SU-DHL-6 (cell line): ENCODE measurements around the gene DYNLRB1.

Source experiments
- H2AFZ ChIP-seq: fragments of 200-600 bp; sonication (generic); 2 replicates; pipeline ENCODE4 v1.6.1; 2014; ENCODE audit warnings: low read depth, mild to moderate bottlenecking, moderate library complexity, mixed read lengths, antibody characterized with exemption, low read length; ENCODE audit not compliant: severe bottlenecking
- H3F3A ChIP-seq: fragments of 200-600 bp; shearing (Covaris generic); 2 replicates; pipeline ENCODE4 v1.6.0; 2016; ENCODE audit warnings: antibody characterized with exemption, mild to moderate bottlenecking; ENCODE audit not compliant: insufficient read depth
- H3K27ac ChIP-seq: fragments of 200-600 bp; sonication (generic); 2 replicates; pipeline ENCODE4 v1.5.1; 2016; ENCODE audit warnings: low read depth, mild to moderate bottlenecking, low read length, moderate library complexity, mixed read lengths
- H3K27me3 ChIP-seq: fragments of 200-600 bp; sonication (generic), shearing (Covaris generic); 2 replicates; pipeline ENCODE4 v1.6.0; 2014; ENCODE audit warnings: mild to moderate bottlenecking, low read length
- H3K36me3 ChIP-seq: fragments of 200-600 bp; sonication (generic); 2 replicates; pipeline ENCODE4 v1.6.1; 2014; ENCODE audit warnings: mild to moderate bottlenecking, low read length, mixed read lengths
- H3K4me2 ChIP-seq: fragments of 300-600, 200-600 bp; shearing (Covaris generic), sonication (generic); 2 replicates; pipeline ENCODE4 v1.6.0; 2014; ENCODE audit warnings: low read length, low read depth, mild to moderate bottlenecking; ENCODE audit not compliant: poor library complexity, severe bottlenecking
- H3K4me3 ChIP-seq: fragments of 200-600 bp; sonication (generic); 2 replicates; pipeline ENCODE4 v1.5.1; 2014; ENCODE audit warnings: antibody characterized with exemption, low read length, mild to moderate bottlenecking, mixed read lengths; ENCODE audit not compliant: insufficient read depth, poor library complexity, severe bottlenecking
- H3K79me2 ChIP-seq: fragments of 200-600 bp; sonication (generic); 2 replicates; pipeline ENCODE4 v1.6.1; 2014; ENCODE audit warnings: mild to moderate bottlenecking, low read length, moderate library complexity; ENCODE audit not compliant: insufficient read depth
- H3K9ac ChIP-seq: fragments of 200-600 bp; sonication (generic); 2 replicates; pipeline ENCODE4 v1.7.0; 2014; ENCODE audit warnings: mild to moderate bottlenecking, low read length
- H3K9me2 ChIP-seq: fragments of 200-600 bp; sonication (generic); replicated peaks from 2 replicates; pipeline ENCODE4 v1.6.1; 2014; ENCODE audit warnings: low read length; ENCODE audit not compliant: insufficient read depth
- H3K9me3 ChIP-seq: fragments of 200-600 bp; sonication (generic); 2 replicates; pipeline ENCODE4 v1.6.1; 2014; ENCODE audit warnings: low read length, mixed read lengths; ENCODE audit not compliant: insufficient read depth
- H4K20me1 ChIP-seq: fragments of 200-600 bp; sonication (generic); 2 replicates; pipeline ENCODE4 v1.6.1; 2014; ENCODE audit warnings: low read depth, mild to moderate bottlenecking, antibody characterized with exemption, low read length, moderate library complexity, mixed read lengths
- EZH2phosphoT487 ChIP-seq: fragments of 200-600 bp; sonication (generic), shearing (Covaris generic); conservative IDR thresholded peaks from 2 replicates; pipeline ENCODE4 v1.6.1; 2018; ENCODE audit warnings: mild to moderate bottlenecking, antibody characterized with exemption, low read length, moderate library complexity, mixed read lengths
- TF ChIP-seq, protein P1 (sequence below): fragments of 200-600 bp; sonication (generic); IDR thresholded peaks from one replicate; pipeline ENCODE4 v1.5.1; 2017; ENCODE audit warnings: antibody characterized with exemption, mild to moderate bottlenecking, low read length, moderate library complexity; ENCODE audit not compliant: insufficient read depth, poor library complexity, severe bottlenecking

Gene DYNLRB1

DNA sequence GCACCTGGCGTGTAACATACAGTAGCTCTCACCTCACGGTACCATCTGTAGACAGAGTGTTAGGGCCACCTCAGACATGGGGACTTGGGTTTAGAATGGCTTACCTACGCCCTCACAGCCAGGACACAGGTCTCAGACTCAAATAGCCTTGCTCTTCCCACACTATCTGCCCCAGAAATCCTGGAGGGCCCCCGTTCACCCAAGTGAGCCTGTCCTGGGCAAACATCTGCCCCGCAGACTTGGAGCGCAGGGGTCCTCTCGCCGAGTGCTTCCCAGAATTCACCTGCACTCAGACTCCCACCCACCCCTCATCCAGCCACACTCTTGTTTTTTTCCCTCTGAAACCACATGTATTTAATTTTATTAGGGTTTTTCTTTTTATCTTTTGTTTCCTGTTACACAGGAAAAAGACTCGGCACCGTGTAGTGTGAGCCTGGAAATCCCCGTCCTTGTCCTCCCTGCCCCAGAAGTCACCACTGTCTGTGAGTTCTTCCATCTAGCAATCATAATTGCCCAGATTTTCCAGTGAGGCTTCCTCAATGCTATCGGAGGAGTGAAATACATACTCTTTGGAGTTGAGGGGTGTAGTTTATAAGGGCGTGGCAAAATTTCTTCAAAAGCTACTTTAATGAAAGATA lies 25.2 kb downstream of the DYNLRB1 start:
- H3K4me2 ChIP-seq: no peak overlapping the region
- H3F3A ChIP-seq: no peaks in the 10 kb centered on the region
- H3K79me2 ChIP-seq: no peaks in the 10 kb centered on the region
- H2AFZ ChIP-seq: no peak overlapping the region
- H3K9me2 ChIP-seq: no peaks in the 10 kb centered on the region
- no peak overlapping the region for H3K9ac ChIP-seq
- no peak overlapping the region for H3K4me3 ChIP-seq
- H3K9me3 ChIP-seq: no peaks in the 10 kb centered on the region
- H3K27me3 ChIP-seq: no peaks in the 10 kb centered on the region
- no peak for TF ChIP-seq EZH2phosphoT487
- TF ChIP-seq, protein P1, sequence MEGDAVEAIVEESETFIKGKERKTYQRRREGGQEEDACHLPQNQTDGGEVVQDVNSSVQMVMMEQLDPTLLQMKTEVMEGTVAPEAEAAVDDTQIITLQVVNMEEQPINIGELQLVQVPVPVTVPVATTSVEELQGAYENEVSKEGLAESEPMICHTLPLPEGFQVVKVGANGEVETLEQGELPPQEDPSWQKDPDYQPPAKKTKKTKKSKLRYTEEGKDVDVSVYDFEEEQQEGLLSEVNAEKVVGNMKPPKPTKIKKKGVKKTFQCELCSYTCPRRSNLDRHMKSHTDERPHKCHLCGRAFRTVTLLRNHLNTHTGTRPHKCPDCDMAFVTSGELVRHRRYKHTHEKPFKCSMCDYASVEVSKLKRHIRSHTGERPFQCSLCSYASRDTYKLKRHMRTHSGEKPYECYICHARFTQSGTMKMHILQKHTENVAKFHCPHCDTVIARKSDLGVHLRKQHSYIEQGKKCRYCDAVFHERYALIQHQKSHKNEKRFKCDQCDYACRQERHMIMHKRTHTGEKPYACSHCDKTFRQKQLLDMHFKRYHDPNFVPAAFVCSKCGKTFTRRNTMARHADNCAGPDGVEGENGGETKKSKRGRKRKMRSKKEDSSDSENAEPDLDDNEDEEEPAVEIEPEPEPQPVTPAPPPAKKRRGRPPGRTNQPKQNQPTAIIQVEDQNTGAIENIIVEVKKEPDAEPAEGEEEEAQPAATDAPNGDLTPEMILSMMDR: no peak
- H3K27ac ChIP-seq: no peak overlapping the region
- no peaks in the 10 kb centered on the region for H4K20me1 ChIP-seq
- H3K36me3 ChIP-seq: peaks cover 2% of the 10 kb centered on the region; the same call in 1 of the 2 replicates

DNA sequence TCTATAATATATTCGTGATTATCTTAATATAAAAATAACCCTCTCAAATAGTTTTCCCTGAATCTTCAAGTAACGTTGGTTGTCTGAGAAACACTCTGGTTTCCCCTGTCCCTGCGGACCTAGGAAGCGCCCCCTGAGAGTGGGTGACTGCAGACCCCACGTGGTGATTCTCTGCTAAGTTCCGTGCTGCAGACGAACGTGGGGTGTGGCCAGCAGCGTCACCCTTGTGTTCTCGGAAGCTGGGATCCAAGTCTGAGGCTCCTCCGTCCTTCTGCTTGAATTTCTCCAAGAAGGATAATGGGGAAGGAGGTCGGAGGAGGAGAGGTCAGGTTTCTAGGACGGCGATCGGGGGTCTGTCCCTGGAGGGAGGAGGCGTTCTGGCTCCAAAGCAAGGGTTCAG lies 25.7 kb downstream of the DYNLRB1 start:
- H3F3A ChIP-seq: no peaks in the 10 kb centered on the region
- H4K20me1 ChIP-seq: no peaks in the 10 kb centered on the region
- no peak overlapping the region for H3K4me2 ChIP-seq
- no peak overlapping the region for H3K4me3 ChIP-seq
- TF ChIP-seq, protein P1: no peak
- TF ChIP-seq EZH2phosphoT487: no peak
- H3K9ac ChIP-seq: no peak overlapping the region
- H3K27ac ChIP-seq: no peak overlapping the region
- peaks cover 2% of the 10 kb centered on the region; the same call in 1 of the 2 replicates for H3K36me3 ChIP-seq
- H3K9me3 ChIP-seq: no peaks in the 10 kb centered on the region
- no peaks in the 10 kb centered on the region for H3K9me2 ChIP-seq
- no peak overlapping the region for H2AFZ ChIP-seq
- H3K27me3 ChIP-seq: no peaks in the 10 kb centered on the region
- no peaks in the 10 kb centered on the region for H3K79me2 ChIP-seq

DNA sequence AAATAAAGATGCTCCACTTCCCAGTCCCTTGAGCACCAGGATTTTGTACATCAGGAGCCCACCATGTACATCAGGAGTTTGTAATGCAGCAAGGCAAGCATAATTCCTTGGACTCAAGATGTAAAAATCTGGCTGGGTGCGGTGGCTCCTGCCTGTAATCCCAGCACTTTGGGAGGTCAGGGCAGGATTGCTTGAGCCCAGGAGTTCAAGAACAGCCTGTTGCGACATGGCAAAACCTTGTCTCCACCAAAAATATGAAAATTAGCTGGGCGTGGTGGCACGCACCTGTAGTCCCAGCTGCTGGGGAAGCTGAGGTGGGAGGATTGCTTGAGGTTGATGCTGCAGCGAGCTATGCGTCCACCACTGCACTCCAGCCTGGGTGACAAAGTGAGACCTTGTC lies 26.2 kb downstream of the DYNLRB1 start:
- H3K27me3 ChIP-seq: no peaks in the 10 kb centered on the region
- peaks cover 2% of the 10 kb centered on the region; the same call in 1 of the 2 replicates for H3K36me3 ChIP-seq
- no peak for TF ChIP-seq EZH2phosphoT487
- TF ChIP-seq, protein P1: no peak

More for the DNA sequence above, 26.2 kb downstream of the DYNLRB1 start:
- Histone ChIP-seq H3K4me2 (no peak overlapping the region), H3K9me2 (no peaks in the 10 kb centered on the region), H3K9ac (no peak overlapping the region), H3K79me2 (no peaks in the 10 kb centered on the region), H2AFZ (no peak overlapping the region), H3K9me3 (no peaks in the 10 kb centered on the region), H3K27ac (no peak overlapping the region), H3F3A (no peaks in the 10 kb centered on the region), H4K20me1 (no peaks in the 10 kb centered on the region), H3K4me3 (no peak overlapping the region)
